ENCODE measurements around the gene BBLN.

- no peak for TF ChIP-seq CTCF (IDR thresholded peaks at IDR 0.05)
- TF ChIP-seq POLR2A (IDR thresholded peaks at IDR 0.05): peak; percentile 43 to 56
- TF ChIP-seq POLR2AphosphoS5 (IDR thresholded peaks at IDR 0.05): peak; percentile 26
Observed at GRCh38 chr9:128159784-128160602, at the start of gene BBLN.
